Small intestine (tissue), 7 donors: ENCODE results near the gene LPO. TPM values are rescaled to one million over a fixed set of nuclear protein-coding genes. Genes with fewer than 3 reads are reported as not detected.
A peak's percentile ranks its signal among the peaks of the same experiment; 100 is the strongest.

Source experiments
- DNase-seq, 2 donors: peaks; one replicate each; pipeline versions ENCODE4 v3.0.0 to v3.0.0-alpha.2; 2013
- FAIRE-seq: peaks from 2 replicates; lab custom pipeline; 2012; peaks lifted over from hg19 to GRCh38; lab: Jason Lieb, UNC
- H3K27ac ChIP-seq, 3 donors: one replicate each; pipeline ENCODE4 v1.5.1; 2013; ENCODE audit warnings: low read length in 2 of 3, mild to moderate bottlenecking in 2 of 3, control low read depth in 1 of 3, inconsistent platforms in 1 of 3, low read depth in 1 of 3, moderate library complexity in 1 of 3
- H3K27me3 ChIP-seq, 3 donors: one replicate each; pipeline ENCODE4 v1.6.1; 2013; ENCODE audit warnings: low read length in 3 of 3, inconsistent platforms in 1 of 3; ENCODE audit not compliant: control insufficient read depth in 3 of 3, insufficient read depth in 3 of 3
- H3K36me3 ChIP-seq, 3 donors: one replicate each; pipeline ENCODE4 v1.6.1; 2013; ENCODE audit warnings: low read length in 3 of 3, inconsistent platforms in 1 of 3, low read depth in 1 of 3, mild to moderate bottlenecking in 1 of 3, moderate library complexity in 1 of 3; ENCODE audit not compliant: control insufficient read depth in 3 of 3, insufficient read depth in 2 of 3
- H3K4me1 ChIP-seq, 3 donors: one replicate each; pipeline ENCODE4 v1.6.1; 2013; ENCODE audit warnings: low read length in 2 of 3, inconsistent platforms in 1 of 3, low read depth in 1 of 3, mild to moderate bottlenecking in 1 of 3, moderate library complexity in 1 of 3; ENCODE audit not compliant: control insufficient read depth in 3 of 3, insufficient read depth in 2 of 3
- H3K4me3 ChIP-seq, 3 donors: one replicate each; pipeline ENCODE4 v1.5.1; 2013; ENCODE audit warnings: low read length in 3 of 3, control low read depth in 1 of 3, inconsistent platforms in 1 of 3, low read depth in 1 of 3, mild to moderate bottlenecking in 1 of 3, moderate library complexity in 1 of 3
- H3K9me3 ChIP-seq, 2 donors: one replicate each; pipeline ENCODE4 v1.6.1; 2013; ENCODE audit warnings: low read depth in 1 of 2, low read length in 1 of 2; ENCODE audit not compliant: control insufficient read depth in 2 of 2, insufficient read depth in 1 of 2
- WGBS, 3 donors: extraction: QIAGEN DNeasy Blood & Tissue Kit; methylation state at CpG; one replicate each; pipeline ENCODE4 v1.1.7; 2013; 5-methylcytosine and 5-hydroxymethylcytosine counted together
- polyA plus RNA-seq, 4 donors: library from polyadenylated mRNA; stranded (reverse) in 3 of 4; unstranded in 1 of 4; fragments of 200-250 nt in 3 of 4; fragments of 120-200 nt in 1 of 4; gene quantifications; one replicate each; pipeline versions ENCODE4 v1.2.1 to v1.2.3, GENCODE V29; 2013
- donor health status: healthy with polysubstance abuse.
- donor health status: control.
- donor health status: control.
- donor health status: Bipolar disorder and iron deficiency.
- donor health status: healthy.

LPO gene
- polyA plus RNA-seq, 4 donors: 0.44 to 0.55 TPM; not detected in 2

DNA sequence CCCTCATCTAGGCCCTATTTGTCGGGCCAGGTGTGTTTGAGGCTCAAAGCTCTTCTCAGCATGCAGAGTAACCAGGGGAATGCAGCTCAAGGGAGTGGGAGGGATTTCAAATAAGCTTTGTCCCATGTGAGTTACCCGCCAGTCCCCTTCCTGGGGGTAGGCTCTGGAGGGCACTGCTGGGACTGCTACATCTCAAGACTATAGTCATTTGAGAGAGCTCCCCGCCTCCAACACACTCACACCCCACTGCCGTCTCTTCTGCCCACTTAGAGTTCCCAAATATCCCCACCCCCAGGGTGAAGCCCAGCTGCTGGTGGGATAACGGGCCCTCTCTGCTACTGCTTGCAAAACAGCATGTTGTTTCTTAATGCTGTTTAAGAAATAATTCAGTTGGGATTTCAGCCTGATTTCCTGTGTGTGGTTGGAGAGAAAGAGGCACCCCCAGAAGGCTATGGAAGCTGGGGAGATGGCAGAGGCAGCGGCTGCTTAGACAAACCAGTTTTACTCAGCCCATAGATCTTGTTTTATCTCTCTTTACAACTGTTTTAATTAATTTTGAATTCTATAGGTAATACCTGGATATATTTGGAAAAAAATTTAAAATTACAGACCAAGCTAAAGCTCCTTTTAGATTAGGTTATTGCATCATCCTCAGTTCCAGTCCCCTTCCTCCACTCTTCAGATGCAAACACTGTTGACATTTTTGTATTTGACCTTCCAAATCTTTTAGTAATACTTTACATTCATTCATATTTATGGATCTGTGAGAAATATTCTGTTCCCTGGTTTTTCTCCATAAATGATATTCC is 46.4 kb downstream of the LPO start:
- Histone ChIP-seq H3K9me3 (no peaks in the 10 kb centered on the region), H3K4me3 (no peak overlapping the region), H3K27me3 (peaks cover 0 to 36% (median 2%) of the 10 kb centered on the region in 3 donors), H3K36me3 (no peaks in the 10 kb centered on the region), H3K4me1 (no peaks in the 10 kb centered on the region), H3K27ac (no peak overlapping the region)
- no peak for FAIRE-seq
- DNase-seq: no peak
- 51 to 75% (median 66%) methylated on average over 6 of the region's 6 CpGs for WGBS, 3 donors

DNA sequence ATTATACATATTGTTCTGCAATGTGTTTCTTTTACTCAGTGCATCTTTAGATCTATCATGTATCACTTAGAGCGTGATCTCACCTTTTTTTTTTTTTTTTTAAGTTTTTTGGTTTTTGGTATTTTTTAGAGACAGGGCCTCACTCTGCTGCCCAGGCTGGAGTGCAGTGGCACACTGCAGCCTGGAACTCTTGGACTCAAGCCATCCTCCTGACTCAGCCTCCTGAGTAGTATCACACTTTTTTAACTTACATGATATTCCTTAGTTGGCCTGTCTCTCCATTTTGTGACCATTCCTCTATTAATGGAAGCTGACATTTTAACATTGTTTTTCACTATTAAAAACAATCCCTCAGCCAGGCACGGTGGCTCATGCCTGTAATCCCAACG is 47.0 kb downstream of the LPO start:
- 87 to 91% (median 90%) methylated on average over 3 of the region's 3 CpGs for WGBS, 3 donors
- Histone ChIP-seq H3K4me1 (no peaks in the 10 kb centered on the region), H3K4me3 (no peak overlapping the region), H3K36me3 (no peaks in the 10 kb centered on the region), H3K27me3 (peaks cover 0 to 30% (median 0%) of the 10 kb centered on the region in 3 donors), H3K27ac (no peak overlapping the region), H3K9me3 (no peaks in the 10 kb centered on the region)
- DNase-seq (no peak), FAIRE-seq (no peak)

DNA sequence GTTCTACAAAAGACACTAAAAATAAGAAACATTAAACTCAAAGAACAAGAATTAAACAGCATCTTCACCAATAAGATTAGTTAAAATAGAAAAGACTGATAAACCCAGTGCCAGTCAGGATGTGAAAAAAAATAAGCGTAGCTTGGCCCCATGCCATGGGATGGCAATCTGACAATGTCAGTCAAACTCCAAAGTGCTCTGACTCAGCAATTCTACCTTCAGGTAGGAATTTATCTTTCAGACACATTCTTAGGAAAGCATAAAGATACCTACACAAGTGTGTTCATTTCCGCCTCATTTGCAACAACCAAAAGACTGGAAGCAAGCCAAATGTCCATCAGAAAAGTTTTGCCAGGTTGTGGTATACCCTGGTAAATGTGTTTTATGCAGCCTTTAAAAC is 51.5 kb downstream of the LPO start:
- H3K9me3 ChIP-seq: no peaks in the 10 kb centered on the region
- H3K36me3 ChIP-seq: no peaks in the 10 kb centered on the region
- no peak overlapping the region for H3K27ac ChIP-seq
- FAIRE-seq (no peak), DNase-seq (peak in 1 of 2 donors; percentile 7)
- H3K4me1 ChIP-seq: no peaks in the 10 kb centered on the region
- no peak overlapping the region for H3K4me3 ChIP-seq
- H3K27me3 ChIP-seq: peaks cover 0 to 13% (median 0%) of the 10 kb centered on the region in 3 donors
- WGBS, 3 donors: 14 to 51% (median 35%) methylated on average over 2 of the region's 2 CpGs

DNA sequence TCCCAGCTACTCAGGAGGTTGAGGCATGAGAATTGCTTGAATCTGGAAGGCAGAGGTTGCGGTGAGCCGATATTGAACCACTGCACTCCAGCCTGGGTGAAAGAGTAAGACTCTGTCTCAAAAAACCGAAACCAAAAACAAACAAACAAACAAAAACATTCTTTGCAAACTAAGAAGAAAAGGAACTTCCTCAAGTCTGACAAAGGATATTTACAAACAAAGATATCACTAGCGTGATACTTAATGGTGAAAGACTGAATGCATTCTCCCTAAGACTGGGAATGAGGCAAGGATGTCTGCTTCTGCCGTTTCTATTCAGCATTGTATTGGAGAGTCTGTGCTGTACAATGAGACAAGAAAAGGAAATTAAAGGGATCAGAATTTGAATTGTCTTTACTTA is 52.9 kb downstream of the LPO start:
- H3K4me3 ChIP-seq: no peak overlapping the region
- FAIRE-seq (no peak), DNase-seq (no peak)
- 63 to 74% (median 65%) methylated on average over 5 of the region's 5 CpGs for WGBS, 3 donors
- peaks cover 0 to 13% (median 0%) of the 10 kb centered on the region in 3 donors for H3K27me3 ChIP-seq
- no peaks in the 10 kb centered on the region for H3K4me1 ChIP-seq
- no peaks in the 10 kb centered on the region for H3K9me3 ChIP-seq
- H3K27ac ChIP-seq: no peak overlapping the region
- H3K36me3 ChIP-seq: no peaks in the 10 kb centered on the region

DNA sequence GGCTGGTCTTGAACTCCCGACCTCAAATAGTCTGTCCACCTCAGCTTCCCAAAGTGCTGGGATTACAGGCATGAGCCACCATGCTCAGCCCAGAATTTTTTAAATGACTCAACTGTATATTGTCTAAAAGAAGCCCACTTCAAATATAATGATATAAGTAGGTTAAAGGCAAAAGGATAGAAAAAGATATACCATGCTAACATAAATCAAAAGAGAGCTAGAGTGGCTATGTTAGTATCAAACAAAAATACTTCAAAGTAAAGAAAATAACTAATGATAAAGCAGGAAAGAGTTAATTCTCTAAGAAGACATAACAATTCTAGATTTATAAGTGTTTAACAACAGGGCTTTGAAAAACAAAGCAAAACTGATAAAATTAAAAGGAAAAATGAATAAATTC is 55.6 kb downstream of the LPO start:
- FAIRE-seq (no peak), DNase-seq (no peak)
- whole genome bisulfite sequencing, 3 donors: 89 to 96% (median 91%) methylated on average over 1 of the region's 1 CpG
- Histone ChIP-seq H3K9me3 (peaks cover 0 to 3% of the 10 kb centered on the region in 2 donors), H3K4me3 (no peak overlapping the region), H3K27ac (no peak overlapping the region), H3K36me3 (no peaks in the 10 kb centered on the region), H3K4me1 (no peaks in the 10 kb centered on the region), H3K27me3 (peaks cover 0 to 11% (median 0%) of the 10 kb centered on the region in 3 donors)

DNA sequence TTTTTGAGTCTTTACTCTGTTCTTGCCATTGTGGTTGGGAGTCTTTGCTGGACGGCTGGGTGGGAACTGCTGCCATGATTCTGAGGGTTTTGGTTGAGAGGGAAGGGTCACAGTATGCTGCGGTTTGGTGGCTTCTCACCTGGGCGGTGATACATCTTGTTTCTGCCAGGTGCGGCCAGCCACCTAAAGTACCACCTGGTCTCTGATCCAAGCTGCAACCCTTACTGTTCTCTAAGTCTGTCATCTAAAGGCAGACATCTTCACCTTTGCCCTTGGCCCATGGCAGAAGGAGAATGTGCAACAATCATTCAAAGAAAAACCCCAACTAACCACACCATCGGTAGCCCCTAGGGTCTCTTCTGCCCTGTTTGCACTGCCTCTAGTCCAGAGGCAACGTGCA is 62.0 kb downstream of the LPO start:
- Histone ChIP-seq H3K36me3 (peaks cover 0 to 2% (median 0%) of the 10 kb centered on the region in 3 donors), H3K27me3 (no peaks in the 10 kb centered on the region), H3K9me3 (peaks cover 0 to 3% of the 10 kb centered on the region in 2 donors), H3K27ac (no peak overlapping the region), H3K4me3 (no peak overlapping the region), H3K4me1 (no peaks in the 10 kb centered on the region)
- no peak for FAIRE-seq
- WGBS, 3 donors: 79 to 82% (median 79%) methylated on average over 6 of the region's 6 CpGs
- DNase-seq: no peak

DNA sequence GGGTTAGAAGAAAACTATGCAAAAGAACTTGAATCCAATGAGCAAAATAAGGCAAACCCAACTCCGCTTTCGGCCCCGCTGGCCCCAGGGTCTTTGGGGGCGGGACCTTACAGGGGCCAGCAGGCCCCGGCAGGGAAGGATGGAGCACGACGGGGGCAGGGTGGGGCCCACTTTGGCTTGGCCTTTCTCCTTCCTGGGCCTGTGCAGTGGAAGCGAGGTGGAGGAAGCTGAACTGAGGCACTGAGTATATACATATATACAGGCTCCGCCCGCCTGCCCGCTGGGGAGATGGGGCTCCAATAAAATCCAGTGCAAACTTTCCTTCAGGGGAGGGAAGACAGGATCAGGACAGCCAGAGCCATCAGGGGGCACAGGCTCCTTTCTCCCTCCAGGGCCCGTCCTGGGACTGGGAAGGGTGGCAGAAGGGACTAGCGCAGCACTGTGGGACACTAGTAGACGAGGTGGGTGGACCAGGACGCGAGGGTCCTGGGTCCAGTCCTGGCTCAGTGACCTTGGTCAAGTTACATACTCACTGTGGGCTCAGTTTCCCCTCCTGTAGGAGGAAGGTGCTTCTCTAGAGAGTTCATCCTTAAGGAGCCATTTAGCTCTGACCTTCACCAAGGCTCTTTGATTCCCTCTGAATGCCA is 63.2 kb downstream of the LPO start:
- no peak for FAIRE-seq
- peaks cover 0 to 3% of the 10 kb centered on the region in 2 donors for H3K9me3 ChIP-seq
- no peaks in the 10 kb centered on the region for H3K27me3 ChIP-seq
- no peaks in the 10 kb centered on the region for H3K4me1 ChIP-seq
- H3K4me3 ChIP-seq: no peak overlapping the region
- peaks cover 0 to 2% (median 0%) of the 10 kb centered on the region in 3 donors for H3K36me3 ChIP-seq
- no peak overlapping the region for H3K27ac ChIP-seq
- DNase-seq: no peak
- WGBS, 3 donors: 85 to 90% (median 90%) methylated on average over 16 of the region's 16 CpGs

DNA sequence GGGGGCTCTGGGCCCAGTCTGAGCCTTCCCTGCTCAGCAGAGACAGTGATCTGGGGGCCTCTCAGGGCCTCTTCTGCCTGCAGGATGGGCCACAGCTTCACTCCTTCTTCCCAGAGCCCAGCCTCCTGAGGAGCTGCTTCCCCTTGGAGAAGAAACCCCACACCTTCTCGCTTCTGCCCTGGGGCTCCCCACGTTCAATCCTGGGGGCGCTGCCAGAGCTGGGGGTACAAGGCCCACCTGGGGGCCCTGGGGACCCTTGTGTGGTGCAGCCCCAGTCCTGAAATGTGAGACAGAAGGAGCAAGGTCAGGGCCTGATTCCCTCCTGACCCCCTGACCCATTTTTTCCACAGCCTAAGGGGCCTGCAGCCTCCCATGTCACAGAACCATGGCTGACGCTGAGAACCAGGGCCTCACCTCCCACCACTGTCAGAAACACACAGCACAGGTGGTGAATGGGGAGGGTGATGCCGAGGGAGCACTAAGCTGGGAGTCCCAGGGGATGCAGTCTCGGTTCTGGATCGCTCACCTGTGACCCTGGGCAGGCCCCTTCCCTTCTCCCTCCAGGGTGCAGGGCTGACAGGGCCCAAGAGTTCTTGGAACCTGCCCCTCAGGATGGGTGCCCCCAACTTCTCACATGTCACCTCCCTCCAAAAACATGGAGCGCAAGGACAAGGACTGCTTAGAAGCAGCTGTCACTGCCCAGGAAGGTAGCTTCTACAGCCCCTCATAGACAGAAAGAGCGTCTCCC is 64.0 kb downstream of the LPO start:
- DNase-seq (no peak), FAIRE-seq (no peak)
- 90 to 94% (median 91%) methylated on average over 9 of the region's 9 CpGs for WGBS, 3 donors

More for the DNA sequence above, 64.0 kb downstream of the LPO start:
- Histone ChIP-seq H3K4me1 (no peaks in the 10 kb centered on the region), H3K9me3 (peaks cover 0 to 3% of the 10 kb centered on the region in 2 donors), H3K4me3 (no peak overlapping the region), H3K27me3 (no peaks in the 10 kb centered on the region), H3K27ac (no peak overlapping the region), H3K36me3 (peaks cover 0 to 2% (median 0%) of the 10 kb centered on the region in 3 donors)
